HEK293 (cell line): ENCODE data around the gene RGS21.

Experiments
- CTCF ChIA-PET: fragments of 350-600 bp; formaldehyde crosslinking; extraction: SDS; loops from one replicate; lab custom pipeline; 2021; ENCODE audit warnings: antibody characterized with exemption; lab: Yijun Ruan, JAX
- POLR2A ChIA-PET: fragments of 300-600 bp; formaldehyde crosslinking; extraction: SDS; loops from one replicate; lab custom pipeline; 2020; ENCODE audit warnings: antibody characterized with exemption, inconsistent platforms; lab: Yijun Ruan, JAX
- H3K27ac ChIP-seq: fragments of 200-500 bp; sonication (Bioruptor generic); 2 replicates; pipeline ENCODE4 v1.5.1; 2014; ENCODE audit warnings: low read depth, low read length, control low read depth, inconsistent platforms; ENCODE audit errors: extremely low read depth
- H3K36me3 ChIP-seq, 2 experiments: fragments of 200-500 bp in 1 of 2; sonication (Bioruptor generic) in 1 of 2; 1 replicate in 1 of 2; 2 replicates in 1 of 2; pipeline ENCODE4 v1.5.1; 2014 to 2017; ENCODE audit warnings: inconsistent platforms in 2 of 2, low read length in 2 of 2; ENCODE audit not compliant: control insufficient read depth in 2 of 2, insufficient read depth in 1 of 2
- H3K4me1 ChIP-seq: fragments of 200-500 bp; sonication (Bioruptor generic); 2 replicates; pipeline ENCODE4 v1.5.1; 2014; ENCODE audit warnings: mild to moderate bottlenecking, low read length, inconsistent platforms; ENCODE audit not compliant: control insufficient read depth, insufficient read depth
- H3K4me3 ChIP-seq: 2 replicates; pipeline ENCODE4 v1.5.1; 2011; ENCODE audit warnings: low read depth, mild to moderate bottlenecking, control low read depth, low read length, moderate library complexity
- H3K9me3 ChIP-seq: fragments of 200-500 bp; sonication (Bioruptor generic); 2 replicates; pipeline ENCODE4 v1.5.1; 2014; ENCODE audit warnings: low read depth, low read length, inconsistent platforms; ENCODE audit not compliant: control insufficient read depth, insufficient read depth
- GLI4 ChIP-seq: fragments of 450-650 bp; formaldehyde crosslinking; IDR thresholded peaks from 2 replicates; pipeline ENCODE4 v1.5.1; 2016; ENCODE audit warnings: missing biosample characterization, missing genetic modification characterization
- KLF10 ChIP-seq: fragments of 450-650 bp; IDR thresholded peaks from 2 replicates; pipeline ENCODE4 v1.5.1; 2018; ENCODE audit warnings: missing biosample characterization, mild to moderate bottlenecking, missing genetic modification characterization
- PBX3 ChIP-seq: sonication (generic); formaldehyde crosslinking; IDR thresholded peaks from 2 replicates; pipeline ENCODE4 v1.8.1; 2022; ENCODE audit warnings: mild to moderate bottlenecking, moderate library complexity, missing genetic modification reagents
- PRDM1 ChIP-seq: fragments of 450-650 bp; formaldehyde crosslinking; IDR thresholded peaks from 2 replicates; pipeline ENCODE4; 2016; ENCODE audit warnings: missing biosample characterization, missing genetic modification characterization
- RBAK ChIP-seq: fragments of 450-650 bp; formaldehyde crosslinking; IDR thresholded peaks from 2 replicates; pipeline ENCODE4 v1.5.1; 2016; ENCODE audit warnings: missing biosample characterization, missing genetic modification characterization
- REPIN1 ChIP-seq: fragments of 450-650 bp; formaldehyde crosslinking; IDR thresholded peaks from 2 replicates; pipeline ENCODE4 v1.5.1; 2017; ENCODE audit warnings: missing biosample characterization, missing genetic modification characterization, low read depth
- SETDB1 ChIP-seq: IDR thresholded peaks from one replicate; pipeline ENCODE4 v1.6.1; 2017; ENCODE audit warnings: mild to moderate bottlenecking, low read length, moderate library complexity, mixed read lengths; ENCODE audit not compliant: insufficient read length
- TRIM28 ChIP-seq: IDR thresholded peaks from 2 replicates; pipeline ENCODE4 v1.6.1; 2011; ENCODE audit warnings: low read length, control low read depth, borderline replicate concordance
- ZEB2 ChIP-seq: fragments of 450-650 bp; formaldehyde crosslinking; IDR thresholded peaks from 2 replicates; pipeline ENCODE4 v1.5.1; 2016; ENCODE audit warnings: missing biosample characterization, missing genetic modification characterization
- ZFP37 ChIP-seq: fragments of 450-650 bp; formaldehyde crosslinking; IDR thresholded peaks from 2 replicates; pipeline ENCODE4 v1.5.1; 2016; ENCODE audit warnings: missing biosample characterization, missing genetic modification characterization
- ZNF10 ChIP-seq: fragments of 450-650 bp; formaldehyde crosslinking; IDR thresholded peaks from 2 replicates; pipeline ENCODE4 v1.5.1; 2017; ENCODE audit warnings: missing biosample characterization, missing genetic modification characterization
- ZNF121 ChIP-seq: fragments of 450-650 bp; formaldehyde crosslinking; IDR thresholded peaks from 2 replicates; pipeline ENCODE4 v1.5.1; 2016; ENCODE audit warnings: missing biosample characterization, missing genetic modification characterization
- ZNF169 ChIP-seq: fragments of 450-650 bp; formaldehyde crosslinking; IDR thresholded peaks from 2 replicates; pipeline ENCODE4 v1.5.1; 2016; ENCODE audit warnings: missing biosample characterization, missing genetic modification characterization
- ZNF350 ChIP-seq: fragments of 450-650 bp; formaldehyde crosslinking; IDR thresholded peaks from 2 replicates; pipeline ENCODE4 v1.5.0; 2017; ENCODE audit warnings: missing biosample characterization, mild to moderate bottlenecking, missing genetic modification characterization
- ZNF366 ChIP-seq: fragments of 450-650 bp; formaldehyde crosslinking; conservative IDR thresholded peaks from 2 replicates; pipeline ENCODE4 v1.5.1; 2016; ENCODE audit warnings: missing biosample characterization, missing genetic modification characterization
- ZNF394 ChIP-seq: fragments of 450-650 bp; formaldehyde crosslinking; IDR thresholded peaks from 2 replicates; pipeline ENCODE4 v1.5.1; 2016; ENCODE audit warnings: missing biosample characterization, missing genetic modification characterization, mild to moderate bottlenecking, moderate library complexity, borderline replicate concordance
- ZNF433 ChIP-seq: fragments of 450-650 bp; formaldehyde crosslinking; IDR thresholded peaks from 2 replicates; pipeline ENCODE4 v1.5.1; 2016; ENCODE audit warnings: missing biosample characterization, missing genetic modification characterization, low read depth
- ZNF558 ChIP-seq: fragments of 450-650 bp; formaldehyde crosslinking; IDR thresholded peaks from 2 replicates; pipeline ENCODE4 v1.5.1; 2016; ENCODE audit warnings: missing biosample characterization, missing genetic modification characterization
- ZNF561 ChIP-seq: fragments of 450-650 bp; IDR thresholded peaks from 2 replicates; pipeline ENCODE4 v1.5.1; 2018; ENCODE audit warnings: missing biosample characterization, missing genetic modification characterization, borderline replicate concordance
- ZNF596 ChIP-seq: fragments of 450-650 bp; IDR thresholded peaks from 2 replicates; pipeline ENCODE4 v1.5.0; 2018; ENCODE audit warnings: missing biosample characterization, mild to moderate bottlenecking, missing genetic modification characterization, moderate library complexity
- ZNF654 ChIP-seq: fragments of 450-650 bp; formaldehyde crosslinking; IDR thresholded peaks from 2 replicates; pipeline ENCODE4 v1.5.1; 2016; ENCODE audit warnings: low read depth, missing biosample characterization, missing genetic modification characterization
- ZNF701 ChIP-seq: fragments of 450-650 bp; formaldehyde crosslinking; IDR thresholded peaks from 2 replicates; pipeline ENCODE4 v1.5.1; 2016; ENCODE audit warnings: missing biosample characterization, missing genetic modification characterization
- ZNF707 ChIP-seq: fragments of 450-650 bp; formaldehyde crosslinking; IDR thresholded peaks from 2 replicates; pipeline ENCODE4 v1.5.1; 2016; ENCODE audit warnings: missing biosample characterization, missing genetic modification characterization
- ZNF747 ChIP-seq: fragments of 450-650 bp; formaldehyde crosslinking; IDR thresholded peaks from 2 replicates; pipeline ENCODE4 v1.5.1; 2016; ENCODE audit warnings: missing biosample characterization, missing genetic modification characterization
- ZNF830 ChIP-seq: fragments of 450-650 bp; IDR thresholded peaks from 2 replicates; pipeline ENCODE4 v1.5.0; 2018; ENCODE audit warnings: missing biosample characterization, missing genetic modification characterization, low read depth, mild to moderate bottlenecking, moderate library complexity
- ZSCAN16 ChIP-seq: fragments of 450-650 bp; formaldehyde crosslinking; IDR thresholded peaks from 2 replicates; pipeline ENCODE4 v1.5.1; 2016; ENCODE audit warnings: missing biosample characterization, missing genetic modification characterization
- ZSCAN23 ChIP-seq: fragments of 450-650 bp; formaldehyde crosslinking; IDR thresholded peaks from 2 replicates; pipeline ENCODE4 v1.5.1; 2016; ENCODE audit warnings: missing biosample characterization, missing genetic modification characterization
- ZSCAN5A ChIP-seq: fragments of 450-650 bp; formaldehyde crosslinking; IDR thresholded peaks from 2 replicates; pipeline ENCODE4 v1.5.1; 2016; ENCODE audit warnings: missing biosample characterization, missing genetic modification characterization
- TF ChIP-seq, protein P1 (sequence below): fragments of 450-650 bp; formaldehyde crosslinking; IDR thresholded peaks from 2 replicates; pipeline ENCODE4 v1.5.1; 2016; ENCODE audit warnings: missing biosample characterization, missing genetic modification characterization
- TF ChIP-seq, protein P2 (sequence below): fragments of 450-650 bp; formaldehyde crosslinking; IDR thresholded peaks from 2 replicates; pipeline ENCODE4 v1.5.1; 2016; ENCODE audit warnings: missing biosample characterization, missing genetic modification characterization, low read depth

Gene RGS21

DNA sequence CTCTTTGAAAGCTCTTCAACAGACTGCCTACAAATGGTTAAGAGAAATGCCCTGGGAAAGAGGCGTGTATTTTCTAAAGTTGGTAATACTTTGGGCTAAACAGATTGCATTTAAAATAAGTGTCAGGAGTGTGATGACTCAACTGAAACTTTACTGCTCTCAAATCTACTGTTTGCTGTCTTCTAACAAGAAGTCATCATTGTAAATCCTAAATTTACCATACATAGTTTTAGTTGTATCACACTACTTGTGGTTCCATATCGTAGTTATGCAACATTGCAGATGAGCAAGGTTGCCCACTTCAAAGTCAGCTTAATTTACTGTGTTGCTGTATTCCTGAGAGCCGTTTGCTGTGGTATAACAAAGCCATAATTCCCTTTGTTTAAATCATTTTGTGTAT, 59.6 kb downstream of the RGS21 start (continued):
- TF ChIP-seq SETDB1 (no peak), ZSCAN23 (tag by site-specific recombination) (no peak), ZEB2 (tag by site-specific recombination) (no peak), GLI4 (tag by site-specific recombination) (no peak), ZNF366 (tag by site-specific recombination) (no peak), ZNF747 (tag by site-specific recombination) (no peak), ZSCAN16 (tag by site-specific recombination) (no peak), PRDM1 (tag by site-specific recombination) (no peak)
- TF ChIP-seq, protein P1, sequence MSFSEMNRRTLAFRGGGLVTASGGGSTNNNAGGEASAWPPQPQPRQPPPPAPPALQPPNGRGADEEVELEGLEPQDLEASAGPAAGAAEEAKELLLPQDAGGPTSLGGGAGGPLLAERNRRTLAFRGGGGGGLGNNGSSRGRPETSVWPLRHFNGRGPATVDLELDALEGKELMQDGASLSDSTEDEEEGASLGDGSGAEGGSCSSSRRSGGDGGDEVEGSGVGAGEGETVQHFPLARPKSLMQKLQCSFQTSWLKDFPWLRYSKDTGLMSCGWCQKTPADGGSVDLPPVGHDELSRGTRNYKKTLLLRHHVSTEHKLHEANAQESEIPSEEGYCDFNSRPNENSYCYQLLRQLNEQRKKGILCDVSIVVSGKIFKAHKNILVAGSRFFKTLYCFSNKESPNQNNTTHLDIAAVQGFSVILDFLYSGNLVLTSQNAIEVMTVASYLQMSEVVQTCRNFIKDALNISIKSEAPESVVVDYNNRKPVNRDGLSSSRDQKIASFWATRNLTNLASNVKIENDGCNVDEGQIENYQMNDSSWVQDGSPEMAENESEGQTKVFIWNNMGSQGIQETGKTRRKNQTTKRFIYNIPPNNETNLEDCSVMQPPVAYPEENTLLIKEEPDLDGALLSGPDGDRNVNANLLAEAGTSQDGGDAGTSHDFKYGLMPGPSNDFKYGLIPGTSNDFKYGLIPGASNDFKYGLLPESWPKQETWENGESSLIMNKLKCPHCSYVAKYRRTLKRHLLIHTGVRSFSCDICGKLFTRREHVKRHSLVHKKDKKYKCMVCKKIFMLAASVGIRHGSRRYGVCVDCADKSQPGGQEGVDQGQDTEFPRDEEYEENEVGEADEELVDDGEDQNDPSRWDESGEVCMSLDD (tag by site-specific recombination) = no peak

DNA sequence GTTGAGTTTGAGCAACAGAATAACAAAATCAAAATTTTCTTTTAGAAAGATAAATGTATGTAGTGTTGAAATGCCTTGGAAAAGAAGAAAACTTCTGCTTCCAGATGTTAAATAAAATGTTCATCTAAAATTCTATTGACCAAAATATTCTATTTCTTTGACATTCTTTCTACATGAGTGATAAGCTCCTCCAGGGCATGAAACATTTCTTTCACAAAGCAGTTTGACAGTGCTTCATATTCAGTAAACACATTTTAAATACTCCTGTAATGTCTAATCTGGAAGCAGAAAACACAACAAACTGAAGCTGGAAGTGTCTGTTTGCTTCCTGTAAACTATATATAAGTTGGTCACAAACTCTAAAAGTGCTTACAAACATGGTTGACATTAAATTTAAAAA, 61.5 kb downstream of the RGS21 start:
- Histone ChIP-seq H3K9me3 (no peaks in the 10 kb centered on the region), H3K4me1 (no peaks in the 10 kb centered on the region)
- TF ChIP-seq ZNF701 (tag by site-specific recombination) (no peak), ZNF654 (no peak), ZNF558 (tag by site-specific recombination) (no peak), ZNF433 (no peak), ZSCAN5A (tag by site-specific recombination) (no peak), ZNF596 (tag by site-specific recombination) (no peak)
- TF ChIP-seq, all 188 proteins: peak for 0
- Histone ChIP-seq H3K4me3 (no peak overlapping the region), H3K27ac (no peak overlapping the region), H3K36me3 (no peaks in the 10 kb centered on the region)
- ChIA-PET CTCF (interaction anchor here (0.6 kb wide), 1 partner anchor 22 kb away, joined by 3 read pairs; no protein-coding TSS in a partner anchor), POLR2A (no interaction called here)

DNA sequence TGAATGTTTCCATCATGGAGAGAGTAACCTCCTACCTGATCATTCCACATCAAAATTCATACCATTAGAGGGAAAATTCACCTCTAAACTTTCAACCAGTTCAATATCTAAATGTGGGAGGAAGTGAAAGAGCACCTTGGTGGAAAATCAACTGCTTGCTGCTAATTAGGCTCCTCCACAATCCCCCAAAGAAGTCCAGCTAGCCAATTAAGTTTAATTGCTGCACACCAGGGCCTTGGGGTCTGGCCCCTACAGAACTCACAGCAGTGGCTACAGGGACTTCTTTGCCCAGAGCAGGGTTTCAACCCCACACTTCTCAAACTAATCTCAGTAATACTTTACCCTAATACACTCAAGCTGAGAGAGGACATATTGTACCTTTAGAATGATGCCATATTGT, 62.1 kb downstream of the RGS21 start:
- Histone ChIP-seq H3K36me3 (no peaks in the 10 kb centered on the region), H3K9me3 (no peaks in the 10 kb centered on the region), H3K4me1 (no peaks in the 10 kb centered on the region), H3K27ac (no peak overlapping the region), H3K4me3 (no peak overlapping the region)
- ChIA-PET CTCF (no interaction called here), POLR2A (no interaction called here)
- TF ChIP-seq PBX3 (CRISPR knock-in tag) = no peak
- no peak for TF ChIP-seq ZNF10 (tag by site-specific recombination)
- TF ChIP-seq ZNF121 = no peak
- no peak for TF ChIP-seq ZNF830 (tag by site-specific recombination)
- no peak for TF ChIP-seq RBAK (tag by site-specific recombination)
- TF ChIP-seq, protein P2, sequence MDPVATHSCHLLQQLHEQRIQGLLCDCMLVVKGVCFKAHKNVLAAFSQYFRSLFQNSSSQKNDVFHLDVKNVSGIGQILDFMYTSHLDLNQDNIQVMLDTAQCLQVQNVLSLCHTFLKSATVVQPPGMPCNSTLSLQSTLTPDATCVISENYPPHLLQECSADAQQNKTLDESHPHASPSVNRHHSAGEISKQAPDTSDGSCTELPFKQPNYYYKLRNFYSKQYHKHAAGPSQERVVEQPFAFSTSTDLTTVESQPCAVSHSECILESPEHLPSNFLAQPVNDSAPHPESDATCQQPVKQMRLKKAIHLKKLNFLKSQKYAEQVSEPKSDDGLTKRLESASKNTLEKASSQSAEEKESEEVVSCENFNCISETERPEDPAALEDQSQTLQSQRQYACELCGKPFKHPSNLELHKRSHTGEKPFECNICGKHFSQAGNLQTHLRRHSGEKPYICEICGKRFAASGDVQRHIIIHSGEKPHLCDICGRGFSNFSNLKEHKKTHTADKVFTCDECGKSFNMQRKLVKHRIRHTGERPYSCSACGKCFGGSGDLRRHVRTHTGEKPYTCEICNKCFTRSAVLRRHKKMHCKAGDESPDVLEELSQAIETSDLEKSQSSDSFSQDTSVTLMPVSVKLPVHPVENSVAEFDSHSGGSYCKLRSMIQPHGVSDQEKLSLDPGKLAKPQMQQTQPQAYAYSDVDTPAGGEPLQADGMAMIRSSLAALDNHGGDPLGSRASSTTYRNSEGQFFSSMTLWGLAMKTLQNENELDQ (tag by site-specific recombination) = no peak
- TF ChIP-seq ZNF654 = no peak
- TF ChIP-seq ZNF707 (tag by site-specific recombination) = no peak
- no peak for TF ChIP-seq ZNF169 (tag by site-specific recombination)
- no peak for TF ChIP-seq ZNF350 (tag by site-specific recombination)
- TF ChIP-seq ZNF394 (tag by site-specific recombination) = no peak
- TF ChIP-seq TRIM28 = no peak
- TF ChIP-seq REPIN1 = no peak
- no peak for TF ChIP-seq ZFP37
- no peak for TF ChIP-seq KLF10
- no peak for TF ChIP-seq ZNF561 (tag by site-specific recombination)
